Epithelial cell of esophagus (primary cell): ENCODE results near the gene TNIK.

Experiments
- DNase-seq: peaks from one replicate; pipeline ENCODE4 v3.0.0; 2010; ENCODE audit warnings: low read depth
- H3K4me3 ChIP-seq: 2 replicates; pipeline ENCODE4 v1.5.1; 2011; ENCODE audit warnings: mild to moderate bottlenecking, low read length, control low read depth
- TF ChIP-seq, protein P1 (sequence below): IDR thresholded peaks from 2 replicates; pipeline ENCODE4 v1.5.1; 2011; ENCODE audit warnings: low read depth, mild to moderate bottlenecking, low read length, control low read depth, inconsistent platforms; ENCODE audit not compliant: insufficient read depth; ENCODE audit errors: missing control alignments

TNIK gene

DNA sequence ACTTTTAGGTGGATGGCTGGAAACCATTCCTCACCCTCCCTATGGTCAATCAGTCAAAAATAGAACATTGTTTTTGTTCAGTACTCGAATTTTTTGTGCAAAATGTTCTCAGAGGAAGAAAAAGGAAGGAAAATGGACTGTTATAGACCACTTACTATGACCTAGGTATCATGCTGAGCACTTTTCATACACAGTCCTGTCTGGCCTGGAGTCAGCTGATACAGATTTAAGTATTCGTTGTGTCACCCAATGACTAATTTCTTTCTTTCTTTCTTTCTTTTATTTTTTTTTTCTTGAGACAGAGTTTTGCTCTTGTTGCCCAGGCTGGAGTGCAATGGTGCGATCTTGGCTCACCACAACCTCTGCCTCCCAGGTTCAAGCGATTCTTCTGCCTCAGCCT lies 29.1 kb upstream of the TNIK start:
- no peak for DNase-seq
- TF ChIP-seq, protein P1, sequence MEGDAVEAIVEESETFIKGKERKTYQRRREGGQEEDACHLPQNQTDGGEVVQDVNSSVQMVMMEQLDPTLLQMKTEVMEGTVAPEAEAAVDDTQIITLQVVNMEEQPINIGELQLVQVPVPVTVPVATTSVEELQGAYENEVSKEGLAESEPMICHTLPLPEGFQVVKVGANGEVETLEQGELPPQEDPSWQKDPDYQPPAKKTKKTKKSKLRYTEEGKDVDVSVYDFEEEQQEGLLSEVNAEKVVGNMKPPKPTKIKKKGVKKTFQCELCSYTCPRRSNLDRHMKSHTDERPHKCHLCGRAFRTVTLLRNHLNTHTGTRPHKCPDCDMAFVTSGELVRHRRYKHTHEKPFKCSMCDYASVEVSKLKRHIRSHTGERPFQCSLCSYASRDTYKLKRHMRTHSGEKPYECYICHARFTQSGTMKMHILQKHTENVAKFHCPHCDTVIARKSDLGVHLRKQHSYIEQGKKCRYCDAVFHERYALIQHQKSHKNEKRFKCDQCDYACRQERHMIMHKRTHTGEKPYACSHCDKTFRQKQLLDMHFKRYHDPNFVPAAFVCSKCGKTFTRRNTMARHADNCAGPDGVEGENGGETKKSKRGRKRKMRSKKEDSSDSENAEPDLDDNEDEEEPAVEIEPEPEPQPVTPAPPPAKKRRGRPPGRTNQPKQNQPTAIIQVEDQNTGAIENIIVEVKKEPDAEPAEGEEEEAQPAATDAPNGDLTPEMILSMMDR = no peak
- H3K4me3 ChIP-seq = no peak overlapping the region

DNA sequence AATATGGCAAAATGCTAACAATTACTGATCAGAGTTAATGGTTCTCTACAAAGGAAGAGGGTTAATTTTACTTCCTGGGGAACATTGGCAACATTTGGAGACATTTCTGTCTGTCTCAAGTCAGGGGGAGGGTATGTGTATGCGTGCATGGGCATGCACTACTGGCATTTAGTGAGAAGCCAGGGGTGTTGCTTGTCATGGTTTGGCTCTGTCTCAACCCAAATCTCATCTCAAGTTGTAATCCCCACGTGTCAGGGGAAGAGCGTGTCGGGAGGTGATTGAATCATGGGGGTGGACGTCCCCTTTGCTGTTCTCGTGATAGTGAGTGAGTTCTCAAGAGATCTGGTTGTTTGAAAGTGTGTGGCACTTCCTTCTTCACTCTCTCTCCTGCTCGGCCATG lies 28.3 kb upstream of the TNIK start:
- H3K4me3 ChIP-seq = no peak overlapping the region
- TF ChIP-seq, protein P1 = no peak
- DNase-seq = peak; percentile 20

DNA sequence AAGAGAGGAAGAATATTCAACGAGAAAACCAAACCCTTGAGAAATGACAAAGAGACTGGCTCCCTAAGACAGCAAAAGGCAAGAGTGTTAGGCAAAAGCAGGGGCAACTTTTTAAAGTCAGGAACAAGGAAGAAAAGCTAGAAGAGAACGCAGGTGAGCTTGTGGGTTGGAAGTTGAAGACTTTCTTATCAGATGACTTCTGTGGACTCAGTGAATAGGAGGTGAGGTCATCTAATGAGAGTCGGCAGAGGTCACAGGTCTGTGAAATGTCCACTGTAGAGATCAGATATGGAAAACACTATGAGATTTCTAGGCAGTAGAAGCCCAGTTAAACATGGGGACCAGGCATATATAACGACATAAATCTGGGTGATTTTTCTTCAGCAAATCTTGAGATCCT lies 27.2 kb upstream of the TNIK start:
- TF ChIP-seq, protein P1 = no peak
- no peak overlapping the region for H3K4me3 ChIP-seq
- no peak for DNase-seq

DNA sequence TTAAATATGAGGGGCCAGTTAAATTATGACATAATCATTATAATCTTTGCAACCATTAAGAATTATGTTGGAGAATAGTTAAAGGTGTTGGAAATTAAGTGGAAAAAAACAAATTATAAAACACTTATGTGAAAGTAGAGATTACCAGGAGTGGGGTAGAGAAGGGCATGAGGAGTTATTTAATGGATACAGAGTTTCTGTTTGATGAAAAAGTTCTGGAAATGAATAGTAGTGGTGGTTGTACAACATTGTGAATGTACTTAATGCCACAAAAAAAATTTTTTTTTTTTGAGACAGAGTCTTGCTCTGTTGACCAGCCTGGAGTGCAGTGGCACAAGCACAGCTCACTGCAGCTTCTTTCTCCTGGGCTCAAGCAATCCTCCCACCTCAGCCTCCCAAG lies 25.1 kb upstream of the TNIK start:
- H3K4me3 ChIP-seq = no peak overlapping the region
- DNase-seq = no peak
- TF ChIP-seq, protein P1 = no peak

DNA sequence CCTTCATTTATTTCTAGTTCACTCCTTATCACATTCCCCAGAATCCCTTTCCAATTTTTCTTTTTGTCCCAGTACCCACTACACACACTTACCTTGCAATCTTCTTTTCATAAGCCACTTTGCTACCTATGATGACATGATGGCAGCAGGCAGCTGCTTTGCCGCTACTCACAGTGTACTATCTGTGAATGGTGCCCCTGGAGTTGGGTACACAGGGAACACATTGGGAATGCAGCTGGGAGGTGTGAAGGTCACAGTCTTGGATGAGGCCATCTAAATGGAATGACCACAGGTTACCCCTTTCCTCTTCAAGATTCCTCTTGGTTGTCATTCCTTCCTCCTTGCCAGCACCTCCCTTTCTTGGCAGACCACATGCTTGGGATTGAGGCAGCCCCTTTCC lies 20.8 kb upstream of the TNIK start:
- TF ChIP-seq, protein P1 = no peak

DNA sequence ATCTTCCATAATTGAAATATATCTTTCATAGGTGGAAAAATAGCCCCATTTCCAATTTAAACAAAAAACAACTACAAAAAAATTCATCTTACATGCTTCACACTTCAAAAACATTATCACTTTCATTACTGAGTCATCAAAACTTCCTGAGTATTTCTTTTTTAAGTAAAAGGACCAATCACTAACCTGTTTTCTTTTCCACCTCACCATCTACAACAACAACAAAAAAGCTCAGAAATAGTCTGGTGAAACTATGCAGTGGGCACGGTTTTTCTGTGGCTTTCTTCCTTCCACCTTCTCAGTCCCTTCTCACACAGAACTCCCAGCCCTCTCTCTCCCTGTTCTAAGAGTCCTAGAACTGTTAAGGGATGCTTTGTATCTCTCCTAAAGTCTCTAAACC lies 20.3 kb upstream of the TNIK start:
- no peak overlapping the region for H3K4me3 ChIP-seq
- DNase-seq = no peak
- TF ChIP-seq, protein P1 = no peak

More for the DNA sequence above, 20.8 kb upstream of the TNIK start:
- no peak for DNase-seq
- no peak overlapping the region for H3K4me3 ChIP-seq

DNA sequence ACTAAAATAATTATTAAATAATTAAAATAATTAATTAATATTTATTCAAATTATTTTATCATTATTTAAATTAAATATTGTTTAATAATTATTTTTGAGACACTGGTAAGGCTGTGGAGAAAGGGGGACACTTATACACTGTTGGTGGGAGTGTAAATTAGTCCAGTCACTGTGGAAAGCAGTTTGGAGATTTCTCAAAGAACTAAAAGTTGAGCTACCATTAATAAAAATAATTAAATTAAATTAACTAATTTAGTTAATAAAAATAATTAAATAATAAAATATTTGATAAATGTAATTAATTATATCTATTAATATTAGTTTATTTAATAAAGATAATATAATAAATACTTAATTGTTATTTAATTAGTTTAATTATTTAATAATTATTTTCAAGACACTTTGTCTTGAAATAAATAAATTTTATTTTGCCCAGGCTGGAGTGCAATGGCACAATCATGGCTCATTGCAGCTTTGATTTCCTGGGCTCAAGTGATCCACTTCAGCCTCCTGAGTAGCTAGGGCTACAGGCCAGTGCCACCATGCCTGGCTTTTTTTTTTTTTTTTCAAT lies 16.4 kb upstream of the TNIK start:
- TF ChIP-seq, protein P1 = no peak
- no peak for DNase-seq
- no peak overlapping the region for H3K4me3 ChIP-seq
